NCI-H524 (cell line): ENCODE results near the gene NINL.
A peak's percentile ranks its signal among the peaks of the same experiment; 100 is the strongest.
"Not testable (repeated sequence)": the region's sequence is repeated elsewhere in the genome, so short reads cannot be mapped to it uniquely, and the experiment has no call there.

Experiments
- DNase-seq, 2 experiments: peaks; one replicate each; lab custom pipeline; 2025; lab: John Stamatoyannopoulos, UW

NINL gene

GRCh38 chr20:25484224-25484846 lies 101.0 kb downstream of the NINL start:
- DNase-seq = no peak

- no peak for DNase-seq
Observed at GRCh38 chr20:25483431-25484132, 101.7 kb downstream of the NINL start.

DNA sequence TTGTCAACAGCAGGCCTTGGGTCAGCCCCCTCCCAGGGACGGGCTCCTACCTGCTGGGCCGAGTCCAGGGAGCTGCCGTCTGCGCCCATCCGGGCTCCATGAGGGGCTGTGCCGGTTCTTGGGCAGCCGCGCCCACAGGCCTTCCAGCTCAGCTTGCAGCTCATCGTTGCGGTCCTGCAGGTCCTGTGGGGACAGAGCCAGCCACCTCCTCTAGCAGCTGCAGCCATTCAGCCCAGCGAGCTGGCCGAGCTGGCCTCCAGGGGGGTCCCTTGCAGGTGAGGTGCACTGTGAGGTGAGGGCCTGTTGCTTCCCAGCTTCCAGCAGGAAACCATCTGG lies 103.4 kb downstream of the NINL start:
- DNase-seq = no peak

GRCh38 chr20:25481235-25481917 lies 104.0 kb downstream of the NINL start:
- no peak for DNase-seq

DNA sequence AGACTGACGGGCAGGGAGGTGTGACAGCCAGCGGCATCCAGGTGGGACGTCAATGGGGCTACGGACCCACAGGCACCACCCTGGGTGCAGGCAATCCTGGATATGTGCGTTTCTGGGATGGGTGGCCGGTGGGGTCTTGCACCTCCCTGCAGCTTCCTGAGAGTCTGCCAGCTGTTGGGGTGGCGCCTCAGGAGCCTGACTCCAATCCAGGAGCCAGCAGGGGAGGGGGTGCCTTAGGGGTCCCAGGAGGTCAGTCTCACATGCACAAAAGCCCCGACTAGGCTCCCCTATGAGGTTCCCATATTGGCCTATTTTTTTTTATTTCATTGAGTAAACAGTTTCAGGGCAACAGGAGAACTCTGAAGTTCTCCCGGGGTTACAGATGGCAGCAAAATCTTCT lies 104.5 kb downstream of the NINL start:
- DNase-seq = no peak

DNA sequence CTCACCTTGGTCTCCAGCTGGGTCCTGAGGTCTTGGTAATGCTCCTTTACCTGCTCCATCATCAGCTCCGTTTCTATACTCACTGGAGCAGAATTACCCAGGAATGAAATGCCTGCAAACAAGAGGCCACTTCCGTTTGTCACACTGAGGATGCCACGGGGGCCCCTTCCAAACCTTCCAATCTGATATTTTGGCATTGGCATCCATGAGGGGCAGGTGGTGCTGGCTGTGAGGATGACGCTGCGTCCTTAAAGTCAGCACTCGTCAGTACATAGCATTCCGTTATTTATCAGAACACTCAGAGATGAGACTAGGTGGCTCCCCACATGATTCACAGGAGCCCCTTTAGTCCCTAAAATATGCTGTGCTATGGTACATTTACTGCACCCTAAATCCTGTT lies 105.2 kb downstream of the NINL start:
- no peak for DNase-seq

DNA sequence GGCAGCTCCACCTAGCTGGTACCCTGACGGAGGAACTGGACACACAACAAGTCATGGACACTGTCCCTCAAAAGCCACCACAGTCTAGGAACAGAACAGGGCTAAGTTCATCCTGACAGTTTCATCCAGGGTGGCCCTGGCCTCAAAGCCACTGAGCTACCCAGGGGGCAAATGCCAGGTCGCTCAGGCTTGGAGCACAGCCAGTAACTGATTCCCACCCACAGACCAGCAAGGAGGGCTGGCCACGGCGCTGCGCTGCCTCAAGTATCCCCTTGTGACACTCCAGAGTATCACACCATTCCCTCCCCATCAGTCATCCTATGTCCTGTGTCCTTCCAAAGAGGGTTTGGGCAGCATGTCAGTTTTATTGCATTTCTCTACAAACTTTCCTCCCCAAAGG lies 105.7 kb downstream of the NINL start:
- no peak for DNase-seq

DNA sequence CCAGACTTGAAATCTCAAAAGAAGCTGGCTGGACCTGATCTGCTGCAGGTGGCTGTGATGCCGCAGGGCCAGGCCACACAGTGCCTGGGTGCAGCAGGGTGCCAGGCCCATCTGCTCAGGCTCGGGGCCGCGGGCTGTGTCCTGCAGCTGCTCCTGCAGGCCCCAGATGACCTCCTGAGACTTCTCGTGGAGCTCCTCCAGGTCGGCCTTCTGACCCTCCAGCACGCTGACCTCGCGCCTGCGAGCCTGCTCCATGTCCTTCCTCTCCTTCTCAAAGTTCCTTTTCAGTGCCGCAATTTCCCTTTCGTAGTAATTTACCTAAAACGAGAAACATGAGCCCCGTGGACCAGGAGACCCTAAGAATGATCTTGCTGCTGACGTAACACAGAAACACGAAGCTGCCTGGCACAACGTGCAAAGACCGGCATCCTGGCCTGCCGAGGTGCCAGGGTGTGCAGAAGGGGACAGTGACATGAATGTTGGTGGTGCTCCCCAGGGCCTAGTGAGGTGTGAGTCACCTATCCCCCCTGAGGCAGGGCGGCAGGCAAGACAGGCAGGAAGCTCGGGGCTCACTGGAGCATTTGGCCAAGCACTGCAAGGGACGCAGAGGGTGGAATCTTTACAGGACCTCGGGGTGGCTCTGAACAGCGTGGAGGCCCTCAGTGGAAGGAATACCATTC lies 106.3 kb downstream of the NINL start:
- no peak for DNase-seq

GRCh38 chr20:25477014-25477882 lies 108.1 kb downstream of the NINL start:
- DNase-seq = no peak

- no peak for DNase-seq
Observed at GRCh38 chr20:25476106-25477013, 109.0 kb downstream of the NINL start.

GRCh38 chr20:25473297-25473696 lies 112.0 kb downstream of the NINL start:
- not testable (repeated sequence) for DNase-seq

DNA sequence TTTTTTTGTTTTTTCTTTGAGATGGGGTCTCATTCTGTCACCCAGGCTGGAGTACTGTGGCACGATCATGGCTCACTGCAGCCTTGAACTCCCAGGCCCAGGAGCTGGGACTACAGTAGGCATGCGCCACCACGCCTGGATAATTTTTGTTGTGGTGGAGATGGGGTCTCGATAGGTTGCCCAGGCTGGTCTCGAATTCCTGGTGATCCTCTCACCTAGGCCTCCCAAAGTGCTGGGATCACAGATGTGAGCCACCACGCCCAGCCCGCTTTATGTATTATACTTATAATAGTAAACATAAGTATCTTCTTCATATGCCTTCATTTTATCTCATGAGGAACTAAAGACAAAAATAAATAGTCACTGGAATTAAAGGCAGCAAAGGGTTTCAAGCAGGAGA lies 114.3 kb downstream of the NINL start:
- DNase-seq = no peak

DNA sequence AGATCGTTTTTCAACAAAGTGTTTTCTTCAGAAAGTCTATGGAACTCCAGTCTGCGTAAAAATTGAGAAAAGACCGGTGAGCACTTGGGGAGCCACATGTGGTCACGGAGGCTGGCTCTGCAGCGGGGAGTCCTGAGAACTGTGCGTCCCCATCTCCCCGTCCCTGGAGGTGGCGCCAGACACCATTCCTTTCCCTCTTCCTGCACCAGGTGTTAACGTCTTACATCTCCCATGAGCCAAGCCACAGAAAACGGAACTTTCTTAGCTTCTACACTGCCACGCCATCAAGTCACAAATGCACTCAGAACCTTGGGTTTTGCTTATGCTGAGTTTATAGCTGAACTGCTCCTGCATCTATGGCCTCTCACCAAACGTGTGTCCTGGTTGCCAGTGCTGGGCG lies 115.3 kb downstream of the NINL start:
- DNase-seq = peak; percentile 38 to 76

GRCh38 chr20:25469558-25469957 lies 115.8 kb downstream of the NINL start:
- no peak for DNase-seq

DNA sequence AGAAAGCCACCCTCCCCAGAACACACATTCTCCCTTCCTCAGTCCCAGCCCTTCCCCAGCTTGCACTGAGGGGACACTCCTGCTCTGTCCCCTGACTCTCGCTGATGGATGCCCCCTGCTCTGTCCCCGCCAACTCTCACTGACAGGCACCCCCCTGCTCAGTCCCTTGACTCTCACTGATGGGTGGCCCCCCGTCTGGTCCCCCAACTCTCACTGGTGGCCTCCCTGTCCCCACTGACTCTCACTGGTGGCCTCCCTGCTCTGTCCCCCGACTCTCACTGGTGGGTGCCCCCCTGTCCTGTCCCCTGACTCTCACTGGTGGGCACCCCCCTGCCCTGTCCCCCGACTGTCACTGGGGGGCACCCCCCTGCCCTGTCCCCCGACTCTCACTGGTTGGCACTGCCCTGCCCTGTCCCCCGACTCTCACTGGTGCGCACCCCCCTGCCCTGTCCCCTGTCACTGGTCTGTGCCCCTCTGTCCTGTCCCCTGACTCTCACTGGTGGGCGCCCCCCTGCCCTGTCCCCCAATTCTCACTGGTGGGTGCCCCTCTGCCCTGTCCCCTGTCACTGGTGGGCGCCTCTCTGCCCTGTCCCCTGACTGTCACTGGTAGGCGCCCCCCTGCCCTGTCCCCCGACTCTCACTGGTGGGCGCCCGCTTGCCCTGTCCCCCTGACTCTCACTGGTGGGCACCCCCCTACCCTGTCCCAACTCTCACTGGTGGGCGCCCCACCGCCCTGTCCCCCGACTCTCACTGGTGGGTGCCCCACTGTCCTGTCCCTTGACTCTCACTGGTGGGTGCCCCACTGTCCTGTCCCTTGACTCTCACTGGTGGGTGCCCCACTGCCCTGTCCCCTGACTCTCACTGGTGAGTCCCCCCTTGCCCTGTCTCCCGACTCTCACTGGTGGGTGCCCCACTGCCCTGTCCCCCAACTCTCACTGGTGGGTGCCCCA lies 116.9 kb downstream of the NINL start:
- DNase-seq = no peak

- DNase-seq = no peak
Observed at GRCh38 chr20:25467441-25467840, 117.9 kb downstream of the NINL start.

GRCh38 chr20:25466846-25467245 lies 118.5 kb downstream of the NINL start:
- DNase-seq = no peak

DNA sequence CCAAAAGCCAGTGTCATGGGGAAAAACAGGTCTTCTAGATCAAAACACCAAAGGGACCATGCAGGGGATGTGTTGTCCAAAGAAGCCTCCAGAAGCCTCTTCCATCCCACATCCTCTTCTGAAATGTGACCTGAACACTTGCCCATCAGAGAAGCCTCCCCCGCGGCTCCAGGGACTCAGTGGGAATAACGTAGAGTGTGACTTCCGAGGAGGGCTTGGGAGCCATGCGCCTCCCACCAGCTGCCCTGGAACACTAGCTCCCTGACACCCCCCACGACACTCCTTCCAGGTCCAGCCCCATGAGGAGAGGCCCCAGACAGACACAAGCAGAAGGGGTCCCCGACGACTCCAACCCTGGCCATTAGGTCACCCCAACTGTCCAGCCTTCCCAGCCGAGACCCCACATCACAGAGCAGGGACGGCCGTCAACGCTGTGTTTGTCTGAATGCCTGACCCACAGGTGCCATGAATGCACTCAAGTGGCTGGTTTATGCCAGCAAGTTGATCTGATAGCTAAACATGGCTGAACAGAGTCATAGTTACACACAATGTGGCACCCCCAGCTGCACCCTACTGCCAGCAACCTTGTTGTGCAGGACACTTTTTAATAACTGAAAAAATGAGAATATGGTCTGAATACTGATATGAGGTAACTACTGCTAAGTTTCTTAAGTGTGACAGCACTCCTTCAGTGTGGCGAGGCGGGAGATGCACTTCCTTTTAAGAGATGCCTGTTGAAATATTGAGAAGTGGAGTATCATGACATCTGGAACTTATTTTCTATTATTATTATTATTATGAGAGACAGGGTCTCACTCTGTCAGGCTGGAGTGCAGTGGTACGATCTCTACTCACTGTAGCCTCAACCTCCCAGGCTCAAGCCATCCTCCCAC lies 119.8 kb downstream of the NINL start:
- no peak for DNase-seq
